ENCODE results near the gene NCCRP1. TPM values are rescaled to one million over a fixed set of nuclear protein-coding genes. Genes with fewer than 3 reads are reported as not detected.
"Not testable (repeated sequence)": the region's sequence is repeated elsewhere in the genome, so short reads cannot be mapped to it uniquely, and the experiment has no call there.

The NCCRP1 gene
- total RNA-seq, 1 experiment from 2014 or later = not detected

- in situ Hi-C loops (cut with HindIII; ENCODE audit: low pct_unique_long_range_greater_than_20kb, low sequenced_read_pairs) = no loop called here
- no peak for DNase-seq (ENCODE audit: low read depth)
Observed at GRCh38 chr19:39224910-39225309, 28.1 kb downstream of the NCCRP1 start.

DNA sequence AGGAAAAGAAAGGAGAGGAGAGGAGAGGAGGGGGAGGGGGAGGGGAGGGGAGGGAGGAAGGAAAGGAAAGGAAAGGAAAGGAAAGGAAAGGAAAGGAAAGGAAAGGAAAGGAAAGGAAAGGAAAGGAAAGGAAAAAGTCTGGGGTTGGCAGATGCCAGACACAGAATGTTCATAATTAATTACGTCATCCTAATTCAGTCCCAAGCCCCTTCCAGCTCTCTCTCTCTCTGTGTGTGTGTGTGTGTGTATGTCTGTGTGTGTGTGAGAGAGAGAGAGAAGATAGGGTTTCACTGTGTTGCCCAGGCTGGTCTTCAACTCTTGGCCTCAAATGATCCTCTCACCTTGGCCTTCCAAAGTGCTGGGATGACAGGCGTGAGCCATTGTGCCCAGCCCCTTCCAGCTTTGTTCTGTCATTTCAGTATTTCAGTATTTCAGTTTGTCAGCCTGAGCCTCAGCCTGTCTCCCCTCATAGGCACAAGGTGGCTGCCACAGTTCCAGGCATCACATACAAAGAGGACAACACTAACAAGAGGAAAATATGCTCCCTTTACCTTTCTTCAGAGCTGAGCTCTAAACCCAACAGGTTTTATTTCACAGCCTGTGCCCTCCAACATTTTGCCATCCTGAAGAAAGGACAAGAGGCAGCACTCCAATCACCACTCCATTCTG, 33.5 kb downstream of the NCCRP1 start:
- no peak for DNase-seq (ENCODE audit: low read depth)
- in situ Hi-C loops (cut with HindIII; ENCODE audit: low pct_unique_long_range_greater_than_20kb, low sequenced_read_pairs) = no loop called here

DNA sequence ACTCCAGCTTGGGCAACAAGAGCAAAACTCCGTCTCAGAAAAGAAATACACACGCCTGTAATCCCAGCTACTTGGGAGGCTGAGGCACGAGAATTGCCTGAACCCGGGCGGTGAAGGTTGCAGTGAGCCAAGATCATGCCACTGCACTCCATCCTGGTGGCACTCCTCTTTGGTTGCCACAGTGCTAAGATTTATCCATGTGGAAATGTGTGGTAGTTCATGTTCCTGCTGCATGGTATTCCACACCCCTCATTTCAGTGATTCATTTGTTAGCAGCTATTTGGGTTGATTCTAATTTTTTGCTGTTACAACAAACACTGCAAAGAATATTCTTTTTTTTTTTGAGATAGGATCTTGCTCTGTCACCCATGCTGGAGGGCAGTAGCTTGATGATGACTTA, 35.9 kb downstream of the NCCRP1 start:
- no peak for DNase-seq (ENCODE audit: low read depth)
- in situ Hi-C loops (cut with HindIII; ENCODE audit: low pct_unique_long_range_greater_than_20kb, low sequenced_read_pairs) = no loop called here

- in situ Hi-C loops (cut with HindIII; ENCODE audit: low pct_unique_long_range_greater_than_20kb, low sequenced_read_pairs) = no loop called here
- DNase-seq (ENCODE audit: low read depth) = no peak
Observed at GRCh38 chr19:39236527-39236926, 39.8 kb downstream of the NCCRP1 start.

DNA sequence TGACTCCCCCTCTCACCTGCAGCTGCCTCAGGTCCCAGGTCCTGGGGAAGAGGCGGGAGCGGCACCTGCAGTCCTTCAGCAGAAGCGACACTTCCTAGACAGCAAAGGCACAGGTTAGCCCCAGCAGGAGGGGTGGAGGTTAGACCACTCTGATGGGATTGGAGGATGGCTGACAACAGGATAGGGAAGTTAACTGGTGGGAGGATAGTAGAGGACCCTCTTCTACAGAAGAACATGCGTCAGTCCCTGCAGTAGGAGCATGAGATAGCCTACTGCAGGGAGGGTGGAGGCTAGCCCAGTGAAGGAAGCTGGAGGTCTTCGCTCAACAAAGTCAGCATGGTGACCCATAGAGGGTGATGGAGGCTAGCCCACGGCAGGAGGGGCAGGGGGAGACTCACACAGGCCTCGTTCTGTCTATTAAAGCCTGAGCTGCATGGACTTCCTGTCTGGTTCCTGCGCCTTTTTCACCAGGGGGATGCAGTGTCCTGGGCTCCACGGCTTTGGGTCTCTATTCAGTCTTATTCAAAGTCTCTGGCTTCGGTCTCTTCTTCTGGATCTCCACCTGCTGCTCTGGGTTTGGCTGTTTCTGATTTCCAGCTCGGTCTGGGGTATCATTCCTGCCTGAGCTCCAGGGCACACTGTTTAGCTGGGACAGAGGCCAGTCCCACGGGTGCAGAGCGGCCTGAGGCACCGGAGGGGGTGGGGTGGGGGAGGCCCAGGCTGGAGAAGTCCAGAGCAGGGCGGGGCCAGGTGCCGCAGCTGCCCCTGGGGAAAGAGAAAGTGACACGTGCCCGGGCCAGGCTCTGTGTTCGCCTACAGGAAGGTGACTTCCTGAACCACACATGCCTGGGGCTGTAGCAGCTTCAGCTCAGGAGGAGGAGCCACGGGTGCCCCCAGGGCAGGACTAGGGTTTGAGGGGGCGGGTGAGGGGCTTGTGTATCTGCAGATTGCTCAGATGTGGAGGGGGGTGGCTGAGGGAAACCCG, 40.7 kb downstream of the NCCRP1 start:
- DNase-seq (ENCODE audit: low read depth) = no peak
- in situ Hi-C loops (cut with HindIII; ENCODE audit: low pct_unique_long_range_greater_than_20kb, low sequenced_read_pairs) = no loop called here

- DNase-seq (ENCODE audit: low read depth) = no peak
- in situ Hi-C loops (cut with HindIII; ENCODE audit: low pct_unique_long_range_greater_than_20kb, low sequenced_read_pairs) = no loop called here
Observed at GRCh38 chr19:39238209-39238608, 41.4 kb downstream of the NCCRP1 start.

DNA sequence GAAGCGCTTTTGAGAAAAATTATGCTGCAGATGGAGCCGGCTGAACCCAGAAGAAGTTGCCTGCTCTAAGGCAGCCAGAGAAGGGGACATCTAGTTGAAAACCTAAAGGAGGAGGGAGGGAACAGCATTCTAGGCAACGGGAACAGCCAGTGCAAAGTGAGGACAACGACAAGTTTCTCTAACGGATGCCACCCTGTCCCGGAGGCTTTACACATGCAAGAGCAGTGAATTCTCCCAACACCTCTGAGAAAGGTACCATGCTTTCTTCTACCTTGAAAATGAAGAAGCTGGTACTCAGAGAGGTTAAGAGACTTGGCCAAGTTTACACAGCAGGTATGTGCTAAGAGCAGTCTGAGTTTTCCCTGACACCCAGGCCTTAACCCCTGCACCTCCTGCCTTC, 42.2 kb downstream of the NCCRP1 start:
- DNase-seq (ENCODE audit: low read depth) = no peak
- in situ Hi-C loops (cut with HindIII; ENCODE audit: low pct_unique_long_range_greater_than_20kb, low sequenced_read_pairs) = no loop called here

GRCh38 chr19:39240421-39240820, 43.7 kb downstream of the NCCRP1 start:
- in situ Hi-C loops (cut with HindIII; ENCODE audit: low pct_unique_long_range_greater_than_20kb, low sequenced_read_pairs) = no loop called here
- DNase-seq (ENCODE audit: low read depth) = no peak

GRCh38 chr19:39243741-39244140, 47.0 kb downstream of the NCCRP1 start:
- in situ Hi-C loops (cut with HindIII; ENCODE audit: low pct_unique_long_range_greater_than_20kb, low sequenced_read_pairs); DNase-seq (ENCODE audit: low read depth): not testable (repeated sequence)

- in situ Hi-C loops (cut with HindIII; ENCODE audit: low pct_unique_long_range_greater_than_20kb, low sequenced_read_pairs); DNase-seq (ENCODE audit: low read depth): not testable (repeated sequence)
Observed at GRCh38 chr19:39244410-39245100, 47.8 kb downstream of the NCCRP1 start, which contains the start of gene IFNL3. Gene IFNL3, minus strand, starts transcription at chr19:39245006. Its CDS starts 39 bp downstream, at chr19:39244967.

GRCh38 chr19:39245166-39245565, 48.4 kb downstream of the NCCRP1 start:
- in situ Hi-C loops (cut with HindIII; ENCODE audit: low pct_unique_long_range_greater_than_20kb, low sequenced_read_pairs); DNase-seq (ENCODE audit: low read depth): not testable (repeated sequence)

DNA sequence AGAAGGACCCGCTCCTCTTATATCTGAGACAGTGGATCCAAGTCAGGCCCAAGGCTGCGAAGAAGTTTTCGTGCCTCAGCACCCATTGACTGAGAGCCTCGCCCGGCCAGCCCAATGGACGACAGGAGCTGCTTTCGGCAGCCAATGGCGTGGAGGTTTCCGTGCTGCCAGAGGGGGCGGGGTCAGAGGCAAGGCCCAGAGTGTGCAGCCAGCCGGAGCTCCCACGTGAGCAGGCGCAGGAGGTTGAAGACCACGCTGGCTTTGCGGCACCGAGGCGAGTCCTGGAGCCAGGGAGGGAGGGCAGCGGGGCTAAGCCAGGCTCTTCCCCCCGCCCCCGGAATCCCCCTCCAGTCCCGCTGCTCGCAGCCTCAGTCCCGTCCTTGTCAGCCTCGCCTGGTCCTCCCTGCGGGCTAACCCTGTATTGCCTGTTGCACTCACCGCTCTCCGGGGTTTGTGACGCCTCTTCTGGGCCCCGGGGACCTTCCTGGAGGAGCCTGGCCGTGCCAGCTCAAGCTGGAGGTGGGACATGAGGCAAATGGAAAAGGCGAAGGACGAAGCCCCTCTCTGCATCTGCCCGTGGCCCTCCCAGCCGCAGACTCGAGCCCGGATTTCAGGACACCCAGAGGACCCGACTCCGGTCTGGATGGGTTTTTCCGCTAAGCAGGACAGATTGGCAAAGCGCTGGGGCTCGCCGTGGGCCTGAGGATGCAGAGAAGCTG, 50.3 kb downstream of the NCCRP1 start:
- in situ Hi-C loops (cut with HindIII; ENCODE audit: low pct_unique_long_range_greater_than_20kb, low sequenced_read_pairs) = no loop called here
- no peak for DNase-seq (ENCODE audit: low read depth)

- no peak for DNase-seq (ENCODE audit: low read depth)
- in situ Hi-C loops (cut with HindIII; ENCODE audit: low pct_unique_long_range_greater_than_20kb, low sequenced_read_pairs) = no loop called here
Observed at GRCh38 chr19:39247701-39248664, 51.2 kb downstream of the NCCRP1 start.

- in situ Hi-C loops (cut with HindIII; ENCODE audit: low pct_unique_long_range_greater_than_20kb, low sequenced_read_pairs) = no loop called here
- DNase-seq (ENCODE audit: low read depth) = no peak
Observed at GRCh38 chr19:39248806-39249205, 52.0 kb downstream of the NCCRP1 start, which contains the start of gene IFNL4. Gene IFNL4, minus strand, starts transcription at chr19:39248856.

DNA sequence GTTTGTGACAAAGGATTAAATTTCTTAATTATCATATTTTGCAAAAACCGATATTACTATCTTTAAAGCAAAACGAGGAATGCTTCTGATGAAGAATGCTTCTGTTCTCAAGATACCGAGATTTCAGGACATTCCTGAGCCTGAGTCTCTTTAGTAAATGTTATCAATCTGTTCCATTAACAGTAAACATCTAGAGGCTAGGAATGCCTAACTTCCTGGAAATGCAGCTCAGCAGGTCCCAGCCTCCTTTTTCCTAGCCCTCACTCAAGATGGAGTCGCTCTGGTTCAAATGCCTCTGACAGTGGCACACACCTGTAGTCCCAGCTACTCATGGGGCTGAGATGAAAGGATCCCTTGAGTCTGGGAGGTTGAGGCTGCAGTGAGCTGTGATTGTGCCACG, 54.3 kb downstream of the NCCRP1 start:
- in situ Hi-C loops (cut with HindIII; ENCODE audit: low pct_unique_long_range_greater_than_20kb, low sequenced_read_pairs) = no loop called here
- no peak for DNase-seq (ENCODE audit: low read depth)
